NCI-H1092 treated with DMSO at 0.1 percent for 48 hours (cell line): Measurements from ENCODE around the gene TACC3.
"Not testable (repeated sequence)": the region's sequence is repeated elsewhere in the genome, so short reads cannot be mapped to it uniquely, and the experiment has no call there.

Experiments
- DNase-seq: peaks from one replicate; lab custom pipeline; 2025; lab: John Stamatoyannopoulos, UW

TACC3 gene

GRCh38 chr4:1721003-1721665 lies at the start of gene TACC3, which contains the start of gene TMEM129:
TACC3 (plus strand) TSS chr4:1721521; CDS start chr4:1723422, 1,901 bp downstream.
TMEM129 (minus strand) TSS chr4:1721323; CDS start chr4:1720837, 486 bp downstream.
- peak; percentile 94 for DNase-seq

- DNase-seq: no peak
Measured at GRCh38 chr4:1673671-1674070, 47.6 kb upstream of the TACC3 start.

- DNase-seq: no peak
Measured at GRCh38 chr4:1674682-1675081, 46.6 kb upstream of the TACC3 start.

- no peak for DNase-seq
Measured at GRCh38 chr4:1675136-1675801, 46.1 kb upstream of the TACC3 start.

- no peak for DNase-seq
Measured at GRCh38 chr4:1675802-1676137, 45.6 kb upstream of the TACC3 start.

GRCh38 chr4:1676605-1677525 lies 44.5 kb upstream of the TACC3 start:
- no peak for DNase-seq

- DNase-seq: no peak
Measured at GRCh38 chr4:1678244-1678643, 43.1 kb upstream of the TACC3 start.

GRCh38 chr4:1682860-1683259 lies 38.5 kb upstream of the TACC3 start:
- DNase-seq: no peak

GRCh38 chr4:1683261-1683735 lies 38.0 kb upstream of the TACC3 start:
- no peak for DNase-seq

- peak; percentile 83 for DNase-seq
Measured at GRCh38 chr4:1683736-1684505, 37.4 kb upstream of the TACC3 start, which contains the start of gene FAM53A. FAM53A (minus strand) TSS chr4:1684313; CDS start chr4:1668741, 15,572 bp downstream.

GRCh38 chr4:1684506-1685234 lies 36.7 kb upstream of the TACC3 start:
- DNase-seq: no peak

- DNase-seq: no peak
Measured at GRCh38 chr4:1685235-1686150, 35.8 kb upstream of the TACC3 start.

GRCh38 chr4:1686440-1687036 lies 34.8 kb upstream of the TACC3 start:
- DNase-seq: no peak

GRCh38 chr4:1690698-1691097 lies 30.6 kb upstream of the TACC3 start:
- DNase-seq: no peak

GRCh38 chr4:1691737-1692373 lies 29.5 kb upstream of the TACC3 start:
- DNase-seq: no peak

GRCh38 chr4:1693131-1693896 lies 28.0 kb upstream of the TACC3 start:
- DNase-seq: peak; percentile 74

- no peak for DNase-seq
Measured at GRCh38 chr4:1695913-1696312, 25.4 kb upstream of the TACC3 start.

GRCh38 chr4:1701671-1702070 lies 19.6 kb upstream of the TACC3 start:
- DNase-seq: not testable (repeated sequence)
